Fibroblast of pulmonary artery (primary cell): ENCODE results near the gene AMY2B.
"Not testable (repeated sequence)": the region's sequence is repeated elsewhere in the genome, so short reads cannot be mapped to it uniquely, and the experiment has no call there.

Experiments
- DNase-seq: peaks from one replicate; pipeline ENCODE4 v3.0.0-alpha.2; 2010; ENCODE audit warnings: low read depth
- H3K4me3 ChIP-seq: replicated peaks from 2 replicates; pipeline ENCODE4 v1.5.1; 2011; ENCODE audit warnings: low read depth, mild to moderate bottlenecking, control low read depth, low read length, moderate library complexity
- CTCF ChIP-seq: IDR thresholded peaks from 2 replicates; pipeline ENCODE4 v1.5.1; 2011; ENCODE audit warnings: mild to moderate bottlenecking, control low read depth, low read length, inconsistent platforms; ENCODE audit errors: missing control alignments

Gene AMY2B

GRCh38 chr1:103571289-103571688 is at the start of gene AMY2B:
Gene AMY2B (plus strand): TSS chr1:103571589. CDS start chr1:103571603, 14 bp downstream.
- H3K4me3 ChIP-seq, DNase-seq: not testable (repeated sequence)

- no peak for TF ChIP-seq CTCF
- no peak for DNase-seq
- H3K4me3 ChIP-seq, result no peak overlapping the region
These were observed 48.0 kb upstream of the AMY2B start for GRCh38 chr1:103523346-103523745.

GRCh38 chr1:103525114-103525606 is 46.2 kb upstream of the AMY2B start:
- TF ChIP-seq CTCF, result no peak

GRCh38 chr1:103525607-103526507 is 45.5 kb upstream of the AMY2B start, which contains the start of gene RNPC3:
Gene RNPC3 (plus strand): TSS chr1:103525699. CDS start chr1:103526071, 372 bp downstream.
- no peak for TF ChIP-seq CTCF
- DNase-seq, result peak; percentile 96
- peak within 1 kb of the TSS; percentile 89 for H3K4me3 ChIP-seq

More at GRCh38 chr1:103525114-103525606, 46.2 kb upstream of the AMY2B start:
- H3K4me3 ChIP-seq, result peak overlapping the region; percentile 44
- peak; percentile 70 for DNase-seq

- TF ChIP-seq CTCF, result no peak
- H3K4me3 ChIP-seq, result peak overlapping the region; percentile 89
- DNase-seq, result no peak
These were observed 44.1 kb upstream of the AMY2B start for GRCh38 chr1:103527331-103527730.

- no peak overlapping the region for H3K4me3 ChIP-seq
- no peak for DNase-seq
- TF ChIP-seq CTCF, result no peak
These were observed 41.6 kb upstream of the AMY2B start for GRCh38 chr1:103529746-103530145.

- no peak for TF ChIP-seq CTCF
- no peak for DNase-seq
- no peak overlapping the region for H3K4me3 ChIP-seq
These were observed 33.2 kb upstream of the AMY2B start for GRCh38 chr1:103538226-103538625.
